Stimulated activated CD4-positive, alpha-beta T cell treated with anti-CD3 and anti-CD28 coated beads, Interleukin-12 subunit alpha, Interleukin-12 subunit beta, amount 100 ng/mL, for 24 hours (primary cell): ENCODE results near the gene ATP2A2.
A peak's percentile ranks its signal among the peaks of the same experiment; 100 is the strongest.
"Not testable (repeated sequence)": the region's sequence is repeated elsewhere in the genome, so short reads cannot be mapped to it uniquely, and the experiment has no call there.

Source experiments
- DNase-seq, 2 experiments: peaks; one replicate each; pipeline ENCODE4 v3.0.0-alpha.2; 2020; ENCODE audit warnings: low read depth in 2 of 2

ATP2A2 gene

DNA sequence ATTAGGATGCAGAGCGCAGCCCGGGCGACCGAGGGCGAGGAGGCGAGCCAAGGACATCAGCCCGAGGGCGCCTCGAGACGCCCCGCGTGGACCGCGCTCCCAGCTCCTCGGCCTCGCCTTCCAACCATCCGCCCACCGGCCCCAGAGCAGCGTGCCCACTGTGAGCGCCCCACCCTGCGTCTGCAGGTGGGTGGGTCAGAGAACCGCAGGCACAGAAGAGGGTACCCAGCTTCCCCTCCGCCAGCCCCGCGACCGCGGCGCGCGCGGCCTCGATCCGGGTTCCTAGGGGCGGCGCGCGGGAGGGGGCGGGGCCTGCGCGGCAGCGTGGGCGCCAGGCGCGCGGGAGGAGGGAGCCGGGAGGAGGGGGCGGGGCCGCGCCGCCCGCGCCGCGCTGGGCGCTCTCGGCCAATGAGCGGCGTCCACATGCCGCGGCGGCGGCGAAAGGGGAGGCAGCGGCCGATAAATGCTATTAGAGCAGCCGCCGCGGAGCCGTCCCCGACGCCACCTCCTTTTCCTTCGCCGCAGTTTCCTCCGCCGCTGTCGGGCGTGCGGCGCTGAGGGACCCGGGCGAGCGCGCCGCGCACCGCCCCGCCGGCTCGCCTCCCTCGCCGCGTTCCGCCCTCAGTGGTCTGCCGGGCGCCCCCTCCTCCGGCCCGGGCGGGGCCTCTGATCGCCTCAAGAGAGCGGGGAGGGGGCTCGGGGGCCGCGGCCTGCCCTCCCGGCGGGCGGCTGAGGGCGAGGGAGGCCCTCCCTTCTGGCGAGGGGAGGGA, at the start of gene ATP2A2:
Gene ATP2A2, plus strand, starts transcription at position 469 of the 770 bp plus-strand sequence. CDS start 543 bp downstream, outside the sequence.
- DNase-seq: peak; percentile 77

DNA sequence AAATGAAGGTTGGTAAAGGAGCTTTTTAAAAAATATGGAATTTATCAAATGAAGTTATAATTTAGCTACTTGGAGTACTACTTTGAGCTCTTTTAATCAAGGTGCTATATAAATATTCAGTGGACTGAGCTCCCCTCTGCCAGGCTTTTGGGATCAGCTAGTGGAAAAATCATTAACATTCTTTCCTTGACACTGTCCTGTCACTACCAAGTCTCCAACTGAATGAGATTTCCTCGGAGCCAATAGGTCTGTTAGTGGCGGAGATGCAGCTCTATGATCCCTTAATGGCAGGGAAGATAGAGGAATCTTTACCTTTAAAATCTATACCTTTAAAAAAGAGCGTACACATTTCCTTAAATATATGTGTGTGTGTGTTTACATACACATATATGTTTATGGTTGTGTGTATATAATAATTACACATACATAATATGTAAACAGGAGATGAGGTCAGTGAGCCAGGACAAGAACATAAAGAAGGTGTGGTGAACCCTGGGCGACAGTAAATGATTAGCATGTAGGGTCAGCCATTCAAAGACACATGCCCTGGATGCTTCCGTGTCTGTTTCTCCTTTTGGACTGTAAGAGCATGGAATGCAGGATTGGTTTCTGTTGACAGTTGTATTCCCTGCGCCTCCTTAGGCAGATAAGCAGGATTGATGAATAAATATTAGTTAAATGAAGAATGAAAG, 47.7 kb upstream of the ATP2A2 start:
- DNase-seq: no peak

DNA sequence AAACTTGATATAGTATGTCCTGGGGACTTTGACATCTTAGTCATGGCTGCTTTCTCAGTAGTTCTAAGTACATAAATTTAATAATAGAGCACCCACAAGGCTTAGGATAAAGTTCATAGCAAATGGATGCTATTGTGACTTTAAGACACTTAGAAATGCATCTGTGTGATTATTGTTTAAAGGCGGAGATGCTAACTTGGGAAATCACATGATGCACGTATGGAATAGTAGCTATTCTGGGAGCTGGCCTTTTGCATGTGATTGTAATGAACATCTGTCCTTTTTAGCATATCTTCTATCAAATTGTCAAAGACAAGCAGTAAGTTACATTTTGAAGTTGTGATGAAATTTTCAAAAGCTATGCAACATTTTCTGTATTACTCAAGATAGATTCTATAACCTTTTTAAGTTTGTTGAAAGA, 46.7 kb upstream of the ATP2A2 start:
- no peak for DNase-seq

DNA sequence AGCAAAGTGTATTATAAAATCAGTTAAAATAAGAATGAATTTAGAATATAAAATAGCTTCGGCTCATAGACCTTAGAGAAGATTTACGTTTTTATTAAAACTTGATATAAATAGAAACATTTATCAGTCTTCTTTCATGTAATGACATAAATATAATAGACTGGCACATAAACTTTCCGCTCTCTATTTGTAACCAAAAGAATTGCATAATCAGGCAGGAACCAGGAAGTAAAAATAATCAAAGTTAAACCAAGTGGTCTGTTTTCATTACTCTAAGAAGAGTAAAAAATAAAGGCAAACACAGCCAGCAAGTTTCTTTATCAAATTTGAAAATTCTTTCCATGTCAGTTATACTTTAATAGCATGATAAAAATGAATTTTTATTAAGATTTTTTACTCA, 46.3 kb upstream of the ATP2A2 start:
- DNase-seq: no peak

DNA sequence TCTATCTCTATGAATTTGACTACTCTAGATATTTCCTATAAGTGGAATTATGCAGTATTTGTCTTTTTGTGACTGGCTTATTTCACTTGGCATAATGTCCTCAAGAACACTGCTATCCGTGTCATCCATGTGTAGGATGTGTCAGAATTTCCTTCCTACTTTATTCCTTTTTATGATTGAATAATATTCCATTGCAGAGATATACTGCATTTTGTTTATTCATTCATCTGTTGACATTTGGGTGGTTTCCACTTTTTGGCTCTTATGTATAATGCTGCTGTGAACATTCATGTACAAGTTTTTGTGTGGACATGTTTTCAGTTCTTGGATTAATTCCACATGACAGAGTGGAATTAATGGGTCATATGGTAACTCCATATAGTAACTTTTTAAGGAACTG, 45.7 kb upstream of the ATP2A2 start:
- DNase-seq: no peak

DNA sequence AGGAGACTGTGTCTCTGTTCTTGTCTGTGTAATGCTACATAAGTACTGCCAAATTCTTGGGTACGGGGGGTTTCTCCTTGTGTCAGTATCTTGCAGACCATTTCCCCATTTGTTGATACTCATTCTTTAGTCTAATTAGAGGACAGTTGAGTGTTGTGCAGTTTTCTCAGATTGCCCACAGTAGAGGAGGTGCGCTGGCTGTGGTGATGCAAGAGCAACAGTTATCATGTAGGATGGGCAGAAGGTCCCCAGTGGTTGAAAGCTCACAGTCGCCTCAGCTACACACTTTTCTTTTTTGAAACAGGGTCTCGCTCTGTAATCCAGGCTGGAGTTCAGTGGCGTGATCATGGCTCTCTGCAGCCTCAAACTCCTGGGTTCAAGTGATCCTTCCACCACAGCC, 37.8 kb upstream of the ATP2A2 start:
- DNase-seq: no peak

DNA sequence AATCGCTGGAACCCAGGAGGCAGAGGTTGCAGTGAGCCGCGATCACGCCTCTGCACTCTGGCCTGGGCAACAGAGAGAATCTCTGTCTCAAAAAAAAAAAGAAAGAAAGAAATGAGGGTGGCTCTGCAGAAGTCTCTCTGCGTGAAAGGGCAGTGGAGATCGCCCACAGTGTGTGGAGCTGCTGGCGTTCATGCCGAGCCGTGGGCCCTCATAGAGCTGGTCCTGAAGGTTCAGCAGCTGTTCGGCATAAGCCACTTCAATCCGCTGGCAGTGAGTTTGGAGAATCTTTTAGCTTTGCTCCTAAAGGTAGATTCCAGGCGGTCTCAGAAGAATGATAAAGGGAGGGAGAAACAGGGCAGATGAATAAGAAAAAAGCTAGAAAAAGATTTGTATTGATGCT, 36.7 kb upstream of the ATP2A2 start:
- DNase-seq: no peak

DNA sequence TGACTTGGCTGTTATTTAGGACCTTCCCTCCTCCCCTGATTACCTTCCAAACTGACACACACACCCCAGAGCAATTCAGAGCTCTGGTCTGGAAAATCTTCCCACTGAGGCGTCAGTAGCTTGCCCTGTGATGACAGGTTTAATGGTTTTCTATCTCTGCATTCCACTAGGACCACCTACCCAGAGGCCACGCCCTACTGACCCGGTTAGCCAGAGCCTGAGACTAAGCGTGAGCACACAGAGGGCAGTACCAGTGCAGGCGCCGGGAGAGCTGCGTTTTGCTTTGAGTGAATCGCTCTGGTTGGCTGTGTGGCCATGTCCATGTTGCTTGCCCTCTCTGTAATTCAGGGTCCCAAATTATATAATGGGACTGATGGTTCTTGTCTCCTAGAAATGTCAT, 36.2 kb upstream of the ATP2A2 start:
- DNase-seq: no peak

DNA sequence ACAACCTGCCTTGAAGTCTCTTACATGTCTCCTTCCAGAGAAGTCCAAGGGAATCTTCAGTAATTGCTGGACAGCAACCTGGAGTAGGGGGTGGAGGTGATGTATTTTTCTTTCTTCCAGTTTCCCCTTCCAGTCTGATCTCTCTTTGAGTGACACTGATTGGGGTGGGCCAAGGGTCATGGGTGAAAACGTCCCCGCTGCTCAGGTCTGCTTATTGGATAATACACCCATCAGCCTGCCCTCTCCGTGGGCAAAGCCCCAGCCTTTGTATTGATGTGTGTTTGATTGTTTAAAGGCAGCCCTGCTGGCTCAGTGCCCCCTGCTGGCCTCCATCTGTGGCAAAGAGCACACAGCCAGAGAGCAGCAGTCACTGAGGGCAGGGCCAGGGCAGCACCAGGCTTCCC, 35.7 kb upstream of the ATP2A2 start:
- DNase-seq: peak; percentile 6 to 25

DNA sequence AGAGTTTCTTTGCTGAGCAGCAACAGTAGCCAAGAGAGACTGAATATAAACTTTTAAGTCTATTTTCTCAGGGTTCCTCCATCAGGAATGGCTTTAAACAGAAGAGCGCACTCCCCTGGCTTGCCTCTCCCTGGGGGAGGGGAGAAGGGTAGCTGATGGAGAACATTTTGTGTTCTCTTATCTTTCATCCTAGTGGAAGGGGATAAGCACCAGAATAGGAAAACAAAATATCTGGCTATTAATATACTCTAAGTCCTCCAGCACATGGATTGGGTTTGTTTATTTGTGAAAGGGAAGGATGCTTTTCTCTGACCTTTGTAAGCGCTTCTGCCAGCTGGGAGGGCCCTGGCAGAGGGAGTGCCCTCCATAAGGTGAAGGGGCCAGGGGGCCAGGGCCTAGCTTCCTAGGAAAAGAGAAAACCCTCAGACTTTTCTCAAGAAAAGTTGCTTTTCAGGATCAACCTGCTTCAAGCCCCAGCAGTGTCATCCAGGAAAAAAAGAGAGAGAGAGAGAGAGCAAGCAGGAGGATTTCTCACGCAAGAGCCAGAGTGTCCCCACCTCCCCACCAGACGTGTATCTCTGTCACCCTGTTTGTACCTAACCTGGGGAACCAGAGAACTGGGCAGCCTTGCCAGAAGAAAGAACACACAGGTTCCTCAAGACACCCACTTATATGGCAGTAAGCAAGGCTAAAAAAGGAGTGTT, 34.3 kb upstream of the ATP2A2 start:
- DNase-seq: no peak

DNA sequence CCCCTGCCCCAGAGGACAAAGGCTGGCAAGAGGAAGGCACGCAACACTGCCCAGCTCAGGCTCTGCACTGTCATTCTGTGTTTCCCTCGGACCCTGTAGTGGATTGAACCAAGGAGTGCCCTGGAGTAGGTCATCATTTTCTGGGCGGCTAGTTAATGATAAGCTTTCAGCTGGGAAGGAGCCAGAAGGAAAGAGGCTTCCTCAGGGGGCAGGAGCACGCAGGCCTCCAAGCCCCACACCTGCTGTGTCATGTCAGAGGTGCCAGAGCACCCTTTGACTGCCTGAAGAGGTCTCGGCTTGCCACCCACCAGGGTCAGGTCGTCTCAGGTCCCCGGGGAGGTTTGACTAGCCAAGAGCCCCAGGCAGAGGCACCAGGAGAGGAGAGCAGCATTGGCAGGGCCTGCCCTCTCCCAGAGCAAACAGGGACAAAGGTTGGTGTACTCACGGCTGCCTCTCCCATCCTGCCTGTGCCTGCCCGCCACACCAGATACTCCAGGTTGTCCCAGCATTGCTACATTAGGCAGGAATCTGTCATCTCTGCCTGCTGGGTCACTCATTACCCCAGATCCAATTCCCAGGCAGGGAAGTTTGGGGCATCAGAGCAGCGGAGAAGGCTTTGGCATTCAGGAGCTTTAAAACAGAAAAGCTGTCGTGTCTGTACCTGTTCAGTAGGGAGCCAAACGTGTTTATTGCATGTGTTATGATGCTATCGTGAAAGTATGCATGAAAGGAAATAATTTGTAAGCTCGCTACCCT, 33.5 kb upstream of the ATP2A2 start:
- DNase-seq: no peak

DNA sequence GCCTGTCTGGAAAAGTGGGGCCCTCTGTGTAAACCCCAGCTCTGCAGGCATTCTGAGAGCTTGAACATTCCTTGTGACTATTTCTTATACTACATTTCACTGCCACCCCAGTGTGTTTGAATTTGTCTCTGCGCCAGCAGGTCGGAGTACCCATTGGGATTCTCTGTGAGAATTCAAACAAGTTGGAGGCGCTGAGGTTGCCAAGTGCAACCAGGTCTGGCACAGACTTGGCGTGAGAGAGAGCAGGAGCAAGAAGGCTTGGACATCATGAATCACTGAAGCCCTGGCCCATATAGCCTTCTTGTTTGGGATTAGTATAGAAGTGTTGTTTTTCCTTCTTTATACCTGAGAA, 33.0 kb upstream of the ATP2A2 start:
- DNase-seq: no peak

DNA sequence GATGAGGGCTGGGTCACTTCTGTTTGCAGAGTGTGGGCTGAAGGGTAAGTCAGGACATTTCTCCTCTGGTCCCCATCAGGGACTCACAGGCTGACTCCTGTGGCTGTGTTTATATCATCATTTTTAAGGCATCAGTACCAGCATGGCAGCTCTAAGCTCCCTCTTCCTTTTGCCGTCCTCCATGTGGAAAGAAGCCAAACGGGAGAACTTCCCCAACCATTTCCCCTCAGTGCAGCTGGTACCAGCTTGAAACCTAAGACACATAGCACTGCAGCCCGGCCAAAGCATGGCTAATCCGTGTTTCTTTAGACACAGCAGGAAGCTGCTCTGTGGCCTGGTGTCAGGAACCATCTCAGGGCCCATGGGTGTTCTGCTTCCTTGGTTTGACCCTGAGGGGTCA, 31.9 kb upstream of the ATP2A2 start:
- DNase-seq: no peak

DNA sequence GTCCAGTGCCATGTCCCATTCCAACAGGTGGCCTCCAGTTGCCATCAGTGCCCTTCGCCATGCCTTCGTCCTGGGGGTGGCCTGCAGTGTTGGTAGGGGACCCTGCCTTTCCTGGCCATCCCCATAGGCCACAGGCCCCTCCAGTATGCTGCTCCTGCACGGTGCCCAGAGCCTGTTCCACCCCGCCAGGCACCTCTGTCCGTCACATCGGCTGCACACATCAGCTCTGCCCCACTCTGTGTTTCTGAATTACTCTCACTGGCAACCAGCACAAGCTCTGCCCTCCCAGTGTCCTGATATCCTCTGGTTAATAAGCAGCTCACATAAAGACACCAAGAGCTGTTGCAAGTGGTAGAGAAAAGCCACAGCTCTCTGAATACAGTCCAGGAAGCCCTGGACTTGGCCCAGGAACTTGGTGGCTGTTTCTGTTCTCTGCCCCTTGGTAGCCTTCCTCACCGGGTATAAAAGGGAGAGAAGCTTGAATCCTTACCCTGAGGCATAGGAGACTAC, 31.3 kb upstream of the ATP2A2 start:
- DNase-seq: no peak

DNA sequence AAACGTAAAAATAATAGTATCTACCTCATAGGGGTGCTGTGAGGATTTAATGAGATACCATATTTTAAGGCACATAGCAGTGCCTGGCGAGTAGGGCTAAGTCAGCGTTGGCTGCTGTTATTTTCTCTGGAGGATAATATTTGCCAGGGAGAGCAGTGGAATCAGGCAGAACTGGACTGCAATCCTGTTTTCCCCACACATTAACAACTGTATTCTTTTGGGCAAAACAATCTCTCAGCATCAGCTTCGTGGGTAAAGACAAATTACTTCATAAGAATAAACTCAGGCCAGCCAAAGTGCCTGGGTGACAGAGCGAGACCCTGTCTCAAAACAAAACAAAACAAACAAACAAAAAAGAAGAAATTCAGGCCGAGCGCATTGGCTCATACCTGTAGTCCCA, 29.7 kb upstream of the ATP2A2 start:
- no peak for DNase-seq

DNA sequence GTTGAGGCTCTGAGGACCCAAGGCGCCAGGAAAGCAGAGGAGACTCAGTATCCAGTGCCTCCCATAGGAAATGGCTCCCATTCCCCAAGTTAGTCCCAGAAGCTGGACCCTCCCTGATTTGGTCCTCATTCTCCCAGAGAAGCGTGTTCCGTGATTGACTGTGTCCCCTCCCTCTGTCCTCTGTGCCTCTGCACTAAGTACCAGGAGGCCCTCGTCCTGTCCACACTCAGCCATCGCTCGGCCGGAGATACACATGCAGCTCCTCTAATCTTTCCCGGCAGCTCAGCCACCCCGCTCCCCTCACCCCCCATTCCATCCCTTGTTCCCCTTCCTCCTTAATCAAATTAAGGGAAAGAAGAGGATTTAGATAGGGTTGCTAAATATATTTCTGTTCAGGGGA, 28.3 kb upstream of the ATP2A2 start:
- no peak for DNase-seq

DNA sequence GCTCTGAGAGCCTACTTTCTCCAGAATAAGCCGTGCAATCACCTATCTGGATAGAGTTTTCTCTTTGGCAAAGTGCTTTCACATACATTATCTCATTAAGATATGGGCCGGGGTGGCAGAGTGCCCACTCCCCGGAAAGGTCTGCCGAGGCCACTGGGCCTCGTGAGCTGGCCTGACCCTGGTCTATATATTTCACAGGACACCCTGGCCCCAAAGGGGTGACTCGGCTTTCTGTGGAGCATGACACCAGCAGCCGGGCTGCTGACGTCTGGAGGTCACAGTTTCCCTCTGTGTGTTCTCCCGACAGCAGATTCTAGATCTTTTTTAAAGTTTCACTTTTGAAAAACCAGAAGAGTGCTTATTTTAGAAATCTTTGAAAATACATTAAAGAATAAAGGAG, 27.9 kb upstream of the ATP2A2 start:
- no peak for DNase-seq

DNA sequence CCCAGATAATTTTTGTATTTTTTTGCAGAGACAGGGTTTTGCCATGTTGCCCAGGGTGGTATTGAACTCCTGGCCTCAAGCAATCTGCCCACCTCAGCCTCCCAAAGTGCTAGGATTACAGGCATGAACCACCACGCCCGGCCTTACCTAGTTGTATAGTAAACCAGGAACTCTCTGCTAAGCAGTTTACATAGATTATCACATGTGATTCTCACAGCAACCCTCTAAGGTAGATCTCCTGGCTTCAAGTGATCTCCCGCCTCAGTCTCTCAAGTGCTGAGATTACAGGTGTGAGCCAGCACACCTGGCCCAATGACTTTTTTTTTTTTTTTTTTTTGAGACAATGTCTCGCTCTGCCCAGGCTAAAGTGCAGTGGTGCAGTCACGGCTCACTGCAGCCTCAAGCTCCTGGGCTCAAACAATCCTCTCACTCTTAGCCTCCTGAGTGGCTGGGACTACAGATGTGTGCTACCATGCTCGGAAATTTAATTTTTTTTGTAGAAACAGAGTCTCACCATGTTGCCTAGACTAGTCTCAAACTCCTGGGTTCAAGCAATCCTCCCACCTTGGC, 26.0 kb upstream of the ATP2A2 start:
- no peak for DNase-seq

DNA sequence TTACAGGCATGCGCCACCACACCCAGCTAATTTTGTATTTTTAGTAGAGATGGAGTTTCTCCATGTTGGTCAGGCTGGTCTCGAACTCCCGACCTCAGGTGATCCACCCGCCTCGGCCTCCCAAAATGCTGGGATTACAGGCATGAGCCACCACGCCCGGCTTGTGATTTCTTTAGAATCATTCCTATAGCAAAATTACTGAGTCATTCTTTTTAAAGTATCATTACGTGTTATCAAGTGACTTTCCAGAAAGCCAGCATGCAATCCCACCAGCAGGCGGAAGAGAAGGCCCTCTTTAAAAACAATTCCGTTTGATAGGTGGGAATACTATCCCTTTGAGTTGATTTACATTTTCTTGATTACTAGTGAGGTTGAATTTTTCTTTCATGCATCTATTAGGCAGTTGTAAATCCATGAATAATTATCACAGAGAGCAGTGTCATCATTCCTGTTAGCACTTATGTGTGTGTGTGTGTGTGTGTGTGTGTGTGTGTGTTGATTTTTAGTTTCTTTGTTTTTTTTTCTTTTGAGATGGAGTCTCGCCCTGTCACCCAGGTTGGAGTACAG, 25.1 kb upstream of the ATP2A2 start:
- DNase-seq: not testable (repeated sequence)

DNA sequence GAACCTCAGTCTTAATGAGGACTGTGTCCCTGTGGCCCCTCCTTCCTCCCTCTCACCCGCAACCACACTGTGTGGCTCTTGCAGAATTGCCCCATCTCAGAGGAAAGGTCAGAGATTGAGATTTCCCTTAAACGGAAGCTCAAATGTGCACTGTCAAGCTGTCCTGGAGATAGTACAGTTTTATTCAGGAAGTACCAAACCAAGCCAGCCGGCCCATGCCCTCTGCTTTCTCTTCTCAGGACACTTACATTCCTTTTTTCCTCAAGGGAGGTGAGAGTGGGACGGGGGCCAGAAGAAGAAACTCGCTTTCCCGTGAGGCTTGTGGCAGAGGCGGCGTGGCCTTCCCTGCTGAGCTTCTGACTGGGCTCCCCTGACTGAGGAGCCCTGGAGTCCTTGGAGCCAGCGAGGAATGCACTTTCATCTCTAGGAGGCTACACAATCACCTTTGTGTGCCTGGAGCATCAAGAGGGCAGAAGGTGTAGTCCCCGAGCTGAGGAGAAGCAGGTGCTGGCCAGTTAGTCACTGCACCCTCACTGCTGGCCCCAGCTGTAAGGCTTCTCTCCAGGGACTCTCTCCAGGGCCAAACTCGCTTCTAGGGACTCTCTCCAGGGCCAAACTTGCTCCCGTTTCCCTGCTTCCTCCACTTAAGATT, 24.1 kb upstream of the ATP2A2 start:
- no peak for DNase-seq

DNA sequence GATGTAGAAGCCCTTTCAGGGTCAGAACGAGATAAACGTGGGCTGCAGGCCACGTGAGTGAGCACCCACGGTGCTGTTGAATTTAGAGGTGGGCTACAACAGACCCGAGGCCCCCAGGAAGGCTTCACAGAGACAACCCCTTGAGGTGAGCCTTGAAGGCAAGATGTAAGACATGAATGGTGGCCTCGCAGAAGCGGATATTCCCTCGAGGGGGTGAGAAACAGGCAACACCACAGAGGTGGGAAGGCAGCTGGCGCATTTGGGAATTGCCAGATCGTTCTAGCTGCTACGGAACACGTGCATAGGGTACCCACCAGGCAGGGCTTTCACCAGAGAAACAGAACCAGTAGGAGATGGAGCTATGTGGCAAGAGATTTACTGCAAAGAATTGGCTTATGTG, 22.6 kb upstream of the ATP2A2 start:
- no peak for DNase-seq
